Measurements from ENCODE around the gene HSPB7. TPM values are rescaled to one million over a fixed set of nuclear protein-coding genes. Genes with fewer than 3 reads are reported as not detected.

HSPB7 gene
- total and polyA plus RNA-seq, 2 experiments from 2014 or later, result 0.13 TPM; not detected in 1

DNA sequence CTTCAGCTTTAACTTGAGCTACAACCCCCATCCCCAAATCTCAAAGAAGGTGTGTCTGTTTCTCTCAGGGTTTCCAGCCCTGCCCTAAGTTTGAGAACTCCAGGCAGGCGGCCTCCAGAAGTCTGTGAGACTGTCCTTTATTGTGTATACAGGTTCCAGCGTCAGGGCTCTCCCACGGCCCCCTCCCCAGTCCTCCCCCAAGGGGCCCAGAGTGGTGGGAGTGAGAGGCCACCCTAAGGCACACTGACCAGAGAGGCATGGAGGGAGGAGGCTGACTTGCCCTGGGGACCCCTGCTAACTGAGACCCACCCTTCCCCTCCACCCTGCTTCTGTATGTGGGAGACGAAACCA, 4.0 kb downstream of the HSPB7 start:
- 0 out of 2 replicates have a peak overlapping the region, but pooled peaks have one; percentile 26 for H3K27ac ChIP-seq (ENCODE audit: low read depth)
- Mint-ChIP-seq H3K27ac (peak overlapping the region; percentile 85), H3K36me3 (ENCODE audit: low read depth) (no peaks in the 10 kb centered on the region), H3K4me1 (peaks cover 61% of the 10 kb centered on the region), H3K9me3 (no peaks in the 10 kb centered on the region), H3K4me3 (peak overlapping the region; percentile 65), H3K27me3 (ENCODE audit: insufficient read depth, low read depth, poor library complexity) (peaks cover 19% of the 10 kb centered on the region)
- no peaks in the 10 kb centered on the region for H3K36me3 ChIP-seq (ENCODE audit: insufficient read depth)
- H3K9me2 ChIP-seq (ENCODE audit: insufficient read depth), result no peaks in the 10 kb centered on the region
- peaks cover 38% of the 10 kb centered on the region for H3K4me1 ChIP-seq (ENCODE audit: insufficient read depth)
- peaks cover 6% of the 10 kb centered on the region; the same call in 1 of the 2 replicates for H3F3A ChIP-seq (replicated peaks; ENCODE audit: low read depth)
- ATAC-seq (no peak), DNase-seq (ENCODE audit: low spot score) (no peak)
- TF ChIP-seq JUNB (IDR thresholded peaks at IDR 0.05; ENCODE audit: unreplicated experiment) (no peak), POLR2AphosphoS5 (IDR thresholded peaks at IDR 0.05; ENCODE audit: low read depth) (no peak), STAT1 (IDR thresholded peaks at IDR 0.05; ENCODE audit: unreplicated experiment) (no peak), ZNF114 (CRISPR knock-in tag; IDR thresholded peaks at IDR 0.05) (no peak), EZH2 (IDR thresholded peaks at IDR 0.05; ENCODE audit: low read depth, unreplicated experiment) (no peak), CREB1 (CRISPR knock-in tag; IDR thresholded peaks at IDR 0.05; ENCODE audit: low read depth) (no peak), NANOG (IDR thresholded peaks at IDR 0.05; ENCODE audit: borderline replicate concordance) (no peak), ZNF331 (CRISPR knock-in tag; IDR thresholded peaks at IDR 0.05; ENCODE audit: low read depth) (no peak), EZH2phosphoT487 (IDR thresholded peaks at IDR 0.05; ENCODE audit: unreplicated experiment) (no peak)
- TF ChIP-seq, protein P1, sequence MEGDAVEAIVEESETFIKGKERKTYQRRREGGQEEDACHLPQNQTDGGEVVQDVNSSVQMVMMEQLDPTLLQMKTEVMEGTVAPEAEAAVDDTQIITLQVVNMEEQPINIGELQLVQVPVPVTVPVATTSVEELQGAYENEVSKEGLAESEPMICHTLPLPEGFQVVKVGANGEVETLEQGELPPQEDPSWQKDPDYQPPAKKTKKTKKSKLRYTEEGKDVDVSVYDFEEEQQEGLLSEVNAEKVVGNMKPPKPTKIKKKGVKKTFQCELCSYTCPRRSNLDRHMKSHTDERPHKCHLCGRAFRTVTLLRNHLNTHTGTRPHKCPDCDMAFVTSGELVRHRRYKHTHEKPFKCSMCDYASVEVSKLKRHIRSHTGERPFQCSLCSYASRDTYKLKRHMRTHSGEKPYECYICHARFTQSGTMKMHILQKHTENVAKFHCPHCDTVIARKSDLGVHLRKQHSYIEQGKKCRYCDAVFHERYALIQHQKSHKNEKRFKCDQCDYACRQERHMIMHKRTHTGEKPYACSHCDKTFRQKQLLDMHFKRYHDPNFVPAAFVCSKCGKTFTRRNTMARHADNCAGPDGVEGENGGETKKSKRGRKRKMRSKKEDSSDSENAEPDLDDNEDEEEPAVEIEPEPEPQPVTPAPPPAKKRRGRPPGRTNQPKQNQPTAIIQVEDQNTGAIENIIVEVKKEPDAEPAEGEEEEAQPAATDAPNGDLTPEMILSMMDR (conservative IDR thresholded peaks at IDR 0.05; ENCODE audit: low read depth in 2 of 2), result no peak
- TF ChIP-seq, protein P2, sequence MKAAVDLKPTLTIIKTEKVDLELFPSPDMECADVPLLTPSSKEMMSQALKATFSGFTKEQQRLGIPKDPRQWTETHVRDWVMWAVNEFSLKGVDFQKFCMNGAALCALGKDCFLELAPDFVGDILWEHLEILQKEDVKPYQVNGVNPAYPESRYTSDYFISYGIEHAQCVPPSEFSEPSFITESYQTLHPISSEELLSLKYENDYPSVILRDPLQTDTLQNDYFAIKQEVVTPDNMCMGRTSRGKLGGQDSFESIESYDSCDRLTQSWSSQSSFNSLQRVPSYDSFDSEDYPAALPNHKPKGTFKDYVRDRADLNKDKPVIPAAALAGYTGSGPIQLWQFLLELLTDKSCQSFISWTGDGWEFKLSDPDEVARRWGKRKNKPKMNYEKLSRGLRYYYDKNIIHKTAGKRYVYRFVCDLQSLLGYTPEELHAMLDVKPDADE (IDR thresholded peaks at IDR 0.05), result no peak
- TF ChIP-seq, protein P3, sequence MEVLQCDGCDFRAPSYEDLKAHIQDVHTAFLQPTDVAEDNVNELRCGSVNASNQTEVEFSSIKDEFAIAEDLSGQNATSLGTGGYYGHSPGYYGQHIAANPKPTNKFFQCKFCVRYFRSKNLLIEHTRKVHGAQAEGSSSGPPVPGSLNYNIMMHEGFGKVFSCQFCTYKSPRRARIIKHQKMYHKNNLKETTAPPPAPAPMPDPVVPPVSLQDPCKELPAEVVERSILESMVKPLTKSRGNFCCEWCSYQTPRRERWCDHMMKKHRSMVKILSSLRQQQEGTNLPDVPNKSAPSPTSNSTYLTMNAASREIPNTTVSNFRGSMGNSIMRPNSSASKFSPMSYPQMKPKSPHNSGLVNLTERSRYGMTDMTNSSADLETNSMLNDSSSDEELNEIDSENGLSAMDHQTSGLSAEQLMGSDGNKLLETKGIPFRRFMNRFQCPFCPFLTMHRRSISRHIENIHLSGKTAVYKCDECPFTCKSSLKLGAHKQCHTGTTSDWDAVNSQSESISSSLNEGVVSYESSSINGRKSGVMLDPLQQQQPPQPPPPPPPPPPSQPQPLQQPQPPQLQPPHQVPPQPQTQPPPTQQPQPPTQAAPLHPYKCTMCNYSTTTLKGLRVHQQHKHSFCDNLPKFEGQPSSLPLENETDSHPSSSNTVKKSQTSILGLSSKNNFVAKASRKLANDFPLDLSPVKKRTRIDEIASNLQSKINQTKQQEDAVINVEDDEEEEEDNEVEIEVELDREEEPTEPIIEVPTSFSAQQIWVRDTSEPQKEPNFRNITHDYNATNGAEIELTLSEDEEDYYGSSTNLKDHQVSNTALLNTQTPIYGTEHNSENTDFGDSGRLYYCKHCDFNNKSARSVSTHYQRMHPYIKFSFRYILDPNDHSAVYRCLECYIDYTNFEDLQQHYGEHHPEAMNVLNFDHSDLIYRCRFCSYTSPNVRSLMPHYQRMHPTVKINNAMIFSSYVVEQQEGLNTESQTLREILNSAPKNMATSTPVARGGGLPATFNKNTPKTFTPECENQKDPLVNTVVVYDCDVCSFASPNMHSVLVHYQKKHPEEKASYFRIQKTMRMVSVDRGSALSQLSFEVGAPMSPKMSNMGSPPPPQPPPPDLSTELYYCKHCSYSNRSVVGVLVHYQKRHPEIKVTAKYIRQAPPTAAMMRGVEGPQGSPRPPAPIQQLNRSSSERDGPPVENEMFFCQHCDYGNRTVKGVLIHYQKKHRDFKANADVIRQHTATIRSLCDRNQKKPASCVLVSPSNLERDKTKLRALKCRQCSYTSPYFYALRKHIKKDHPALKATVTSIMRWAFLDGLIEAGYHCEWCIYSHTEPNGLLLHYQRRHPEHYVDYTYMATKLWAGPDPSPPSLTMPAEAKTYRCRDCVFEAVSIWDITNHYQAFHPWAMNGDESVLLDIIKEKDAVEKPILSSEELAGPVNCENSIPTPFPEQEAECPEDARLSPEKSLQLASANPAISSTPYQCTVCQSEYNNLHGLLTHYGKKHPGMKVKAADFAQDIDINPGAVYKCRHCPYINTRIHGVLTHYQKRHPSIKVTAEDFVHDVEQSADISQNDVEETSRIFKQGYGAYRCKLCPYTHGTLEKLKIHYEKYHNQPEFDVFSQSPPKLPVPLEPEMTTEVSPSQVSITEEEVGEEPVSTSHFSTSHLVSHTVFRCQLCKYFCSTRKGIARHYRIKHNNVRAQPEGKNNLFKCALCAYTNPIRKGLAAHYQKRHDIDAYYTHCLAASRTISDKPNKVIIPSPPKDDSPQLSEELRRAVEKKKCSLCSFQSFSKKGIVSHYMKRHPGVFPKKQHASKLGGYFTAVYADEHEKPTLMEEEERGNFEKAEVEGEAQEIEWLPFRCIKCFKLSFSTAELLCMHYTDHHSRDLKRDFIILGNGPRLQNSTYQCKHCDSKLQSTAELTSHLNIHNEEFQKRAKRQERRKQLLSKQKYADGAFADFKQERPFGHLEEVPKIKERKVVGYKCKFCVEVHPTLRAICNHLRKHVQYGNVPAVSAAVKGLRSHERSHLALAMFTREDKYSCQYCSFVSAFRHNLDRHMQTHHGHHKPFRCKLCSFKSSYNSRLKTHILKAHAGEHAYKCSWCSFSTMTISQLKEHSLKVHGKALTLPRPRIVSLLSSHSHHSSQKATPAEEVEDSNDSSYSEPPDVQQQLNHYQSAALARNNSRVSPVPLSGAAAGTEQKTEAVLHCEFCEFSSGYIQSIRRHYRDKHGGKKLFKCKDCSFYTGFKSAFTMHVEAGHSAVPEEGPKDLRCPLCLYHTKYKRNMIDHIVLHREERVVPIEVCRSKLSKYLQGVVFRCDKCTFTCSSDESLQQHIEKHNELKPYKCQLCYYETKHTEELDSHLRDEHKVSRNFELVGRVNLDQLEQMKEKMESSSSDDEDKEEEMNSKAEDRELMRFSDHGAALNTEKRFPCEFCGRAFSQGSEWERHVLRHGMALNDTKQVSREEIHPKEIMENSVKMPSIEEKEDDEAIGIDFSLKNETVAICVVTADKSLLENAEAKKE (CRISPR knock-in tag; IDR thresholded peaks at IDR 0.05), result no peak
- TF ChIP-seq, protein P4, sequence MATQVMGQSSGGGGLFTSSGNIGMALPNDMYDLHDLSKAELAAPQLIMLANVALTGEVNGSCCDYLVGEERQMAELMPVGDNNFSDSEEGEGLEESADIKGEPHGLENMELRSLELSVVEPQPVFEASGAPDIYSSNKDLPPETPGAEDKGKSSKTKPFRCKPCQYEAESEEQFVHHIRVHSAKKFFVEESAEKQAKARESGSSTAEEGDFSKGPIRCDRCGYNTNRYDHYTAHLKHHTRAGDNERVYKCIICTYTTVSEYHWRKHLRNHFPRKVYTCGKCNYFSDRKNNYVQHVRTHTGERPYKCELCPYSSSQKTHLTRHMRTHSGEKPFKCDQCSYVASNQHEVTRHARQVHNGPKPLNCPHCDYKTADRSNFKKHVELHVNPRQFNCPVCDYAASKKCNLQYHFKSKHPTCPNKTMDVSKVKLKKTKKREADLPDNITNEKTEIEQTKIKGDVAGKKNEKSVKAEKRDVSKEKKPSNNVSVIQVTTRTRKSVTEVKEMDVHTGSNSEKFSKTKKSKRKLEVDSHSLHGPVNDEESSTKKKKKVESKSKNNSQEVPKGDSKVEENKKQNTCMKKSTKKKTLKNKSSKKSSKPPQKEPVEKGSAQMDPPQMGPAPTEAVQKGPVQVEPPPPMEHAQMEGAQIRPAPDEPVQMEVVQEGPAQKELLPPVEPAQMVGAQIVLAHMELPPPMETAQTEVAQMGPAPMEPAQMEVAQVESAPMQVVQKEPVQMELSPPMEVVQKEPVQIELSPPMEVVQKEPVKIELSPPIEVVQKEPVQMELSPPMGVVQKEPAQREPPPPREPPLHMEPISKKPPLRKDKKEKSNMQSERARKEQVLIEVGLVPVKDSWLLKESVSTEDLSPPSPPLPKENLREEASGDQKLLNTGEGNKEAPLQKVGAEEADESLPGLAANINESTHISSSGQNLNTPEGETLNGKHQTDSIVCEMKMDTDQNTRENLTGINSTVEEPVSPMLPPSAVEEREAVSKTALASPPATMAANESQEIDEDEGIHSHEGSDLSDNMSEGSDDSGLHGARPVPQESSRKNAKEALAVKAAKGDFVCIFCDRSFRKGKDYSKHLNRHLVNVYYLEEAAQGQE (IDR thresholded peaks at IDR 0.05; ENCODE audit: unreplicated experiment), result no peak
- no peak overlapping the region for H2AFZ ChIP-seq
- no peaks in the 10 kb centered on the region for H4K20me1 ChIP-seq (replicated peaks; ENCODE audit: insufficient read depth)
- H3K79me2 ChIP-seq (replicated peaks; ENCODE audit: insufficient read depth), result no peaks in the 10 kb centered on the region
- peak overlapping the region; percentile 83 for H3K4me2 ChIP-seq
- peak overlapping the region; percentile 61; the same call in 1 of the 2 replicates for H3K4me3 ChIP-seq
- no peaks in the 10 kb centered on the region for H3K27me3 ChIP-seq (ENCODE audit: insufficient read depth)
